ENCODE data around the gene METRNL.
"Not testable (repeated sequence)": the region's sequence is repeated elsewhere in the genome, so short reads cannot be mapped to it uniquely, and the experiment has no call there.

DNA sequence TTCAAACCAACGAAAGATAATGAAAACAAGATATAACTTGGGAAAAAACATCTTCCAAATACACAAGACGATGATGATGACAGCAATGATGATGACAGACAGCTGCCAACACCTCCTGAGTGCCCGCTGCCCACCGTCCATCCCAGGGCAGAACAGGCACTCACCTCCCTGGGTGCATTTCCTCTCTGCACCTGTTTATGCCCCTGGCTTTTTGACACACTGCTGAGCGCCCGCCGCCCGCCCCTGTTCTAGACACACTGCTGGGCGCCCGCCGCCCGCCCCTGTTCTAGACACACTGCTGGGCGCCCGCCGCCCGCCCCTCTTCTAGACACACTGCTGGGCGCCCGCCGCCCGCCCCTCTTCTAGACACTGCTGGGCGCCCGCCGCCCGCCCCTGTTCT lies 40.4 kb upstream of the METRNL start:
- TF ChIP-seq MXI1, EP300 (conservative IDR thresholded peaks at IDR 0.05; ENCODE audit: poor library complexity, severe bottlenecking): not testable (repeated sequence)
